Neural progenitor cell (in vitro differentiated cells): ENCODE measurements around the gene HLA-E.
"Not testable (repeated sequence)": the region's sequence is repeated elsewhere in the genome, so short reads cannot be mapped to it uniquely, and the experiment has no call there.

Experiments used
- CTCF ChIP-seq: fragments of 200-600 bp; sonication (generic); IDR thresholded peaks from 2 replicates; pipeline ENCODE4 v1.5.1; 2017; ENCODE audit warnings: antibody characterized with exemption, mild to moderate bottlenecking
- EZH2 ChIP-seq: fragments of 200-600 bp; sonication (generic); IDR thresholded peaks from 2 replicates; pipeline ENCODE4 v1.6.1; 2017; ENCODE audit warnings: antibody characterized with exemption, mild to moderate bottlenecking, moderate library complexity
- EZH2phosphoT487 ChIP-seq: fragments of 200-600 bp; sonication (generic); IDR thresholded peaks from 2 replicates; pipeline ENCODE4 v1.6.1; 2017; ENCODE audit warnings: antibody characterized with exemption

- not testable (repeated sequence) for TF ChIP-seq CTCF, EZH2, EZH2phosphoT487
Observed at GRCh38 chr6:30529349-30529875, 40.1 kb downstream of the HLA-E start.
